ENCODE results near the gene ZNF324B. TPM values are rescaled to one million over a fixed set of nuclear protein-coding genes. Genes with fewer than 3 reads are reported as not detected.

ZNF324B gene
- total and polyA plus RNA-seq, 10 of the 15 experiments (the other 5 are each of a cell fraction or from before 2014, with no cell fraction given), result 0.11 to 12.8 (median 4.0) TPM

DNA sequence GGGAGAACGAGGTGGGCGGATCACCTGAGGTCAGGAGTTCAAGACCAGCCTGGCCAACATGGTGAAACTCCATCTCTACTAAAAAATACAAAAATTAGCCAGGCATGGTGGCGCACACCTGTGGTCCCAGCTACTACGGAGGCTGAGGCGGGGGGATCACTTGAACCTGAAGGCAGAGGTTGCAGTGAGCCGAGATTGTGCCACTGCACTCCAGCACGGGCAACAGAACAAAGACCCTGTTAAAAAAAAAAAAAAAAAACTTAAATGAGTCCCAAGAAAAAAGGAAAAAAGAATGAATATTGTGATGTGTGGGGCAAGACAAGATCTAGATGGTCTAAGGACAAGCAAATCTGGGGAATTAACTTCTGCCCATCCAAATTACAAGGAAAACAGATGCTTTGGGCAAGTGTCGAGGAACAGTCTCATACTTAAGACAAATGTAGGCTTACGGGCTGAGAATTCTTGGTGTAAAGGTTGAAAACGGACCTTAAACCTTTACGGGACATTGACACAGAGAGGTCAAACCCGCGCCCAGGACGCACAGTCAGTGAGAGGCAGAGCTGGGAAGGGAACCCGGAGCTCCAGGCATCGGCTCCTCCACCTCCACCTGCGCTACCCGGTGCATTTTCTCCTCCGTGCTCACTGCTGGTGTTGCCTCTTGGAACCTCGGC is 14.8 kb downstream of the ZNF324B start:
- Histone ChIP-seq H4K20me1 (ENCODE audit: control insufficient read depth, insufficient read depth) (no peaks in the 10 kb centered on the region), H3K27ac (ENCODE audit: control insufficient read depth, insufficient read depth) (no peak overlapping the region), H2AFZ (ENCODE audit: control insufficient read depth, low read depth, low read length) (peak overlapping the region; percentile 97), H3K9ac (ENCODE audit: control insufficient read depth, insufficient read depth, low read length) (no peak overlapping the region; the same call in 1 of the 2 replicates), H3K9me3 (replicated peaks; ENCODE audit: control insufficient read depth, insufficient read depth, low read length) (no peaks in the 10 kb centered on the region), H3K4me1 (ENCODE audit: control insufficient read depth, insufficient read depth, low read length) (peaks cover 14% of the 10 kb centered on the region), H3K79me2 (ENCODE audit: control insufficient read depth, insufficient read depth, low read length) (peaks cover 17% of the 10 kb centered on the region), H3K4me2 (ENCODE audit: control insufficient read depth, insufficient read depth) (peak overlapping the region; percentile 91), H3K27me3 (replicated peaks in 1 of 2; ENCODE audit: control insufficient read depth in 2 of 2, insufficient read depth in 2 of 2, low read length in 1 of 2) (no peaks in the 10 kb centered on the region), H3K36me3 (ENCODE audit: control insufficient read depth in 2 of 2, insufficient read depth in 2 of 2, low read length in 1 of 2) (peaks cover 0 to 2% of the 10 kb centered on the region in 2 experiments; a peak in 2 of 4 replicates), H3K4me3 (peak overlapping the region; percentile 81)
- CTCF ChIA-PET, result interaction anchor here (1.5 kb wide), 1 partner anchor 53 kb away, joined by 5 read pairs; the partner anchor contains the start of gene ZBTB45
- intact Hi-C loops (cut with micrococcal nuclease; ENCODE audit: unreplicated experiment) (loop anchor here (5.0 kb wide), 2 partner anchors 59 to 139 kb away; partner anchors contain the start of genes ZNF584 and ZSCAN22), in situ Hi-C loops (cut with MboI) (no loop called here)
- DNase-seq (ENCODE audit: low read depth, low spot score), result no peak
- TF ChIP-seq, protein P1, sequence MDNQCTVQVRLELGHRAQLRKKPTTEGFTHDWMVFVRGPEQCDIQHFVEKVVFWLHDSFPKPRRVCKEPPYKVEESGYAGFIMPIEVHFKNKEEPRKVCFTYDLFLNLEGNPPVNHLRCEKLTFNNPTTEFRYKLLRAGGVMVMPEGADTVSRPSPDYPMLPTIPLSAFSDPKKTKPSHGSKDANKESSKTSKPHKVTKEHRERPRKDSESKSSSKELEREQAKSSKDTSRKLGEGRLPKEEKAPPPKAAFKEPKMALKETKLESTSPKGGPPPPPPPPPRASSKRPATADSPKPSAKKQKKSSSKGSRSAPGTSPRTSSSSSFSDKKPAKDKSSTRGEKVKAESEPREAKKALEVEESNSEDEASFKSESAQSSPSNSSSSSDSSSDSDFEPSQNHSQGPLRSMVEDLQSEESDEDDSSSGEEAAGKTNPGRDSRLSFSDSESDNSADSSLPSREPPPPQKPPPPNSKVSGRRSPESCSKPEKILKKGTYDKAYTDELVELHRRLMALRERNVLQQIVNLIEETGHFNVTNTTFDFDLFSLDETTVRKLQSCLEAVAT (IDR thresholded peaks at IDR 0.05), result 0 out of 2 replicates have a peak, but pooled peaks have one; percentile 62
- no peak for TF ChIP-seq RB1 (IDR thresholded peaks at IDR 0.05; ENCODE audit: borderline replicate concordance)
- no peak for TF ChIP-seq ZNF24 (IDR thresholded peaks at IDR 0.05)
- 0 out of 4 replicates have a peak, but pooled peaks have one; percentile 21 to 24 for TF ChIP-seq IKZF2 (IDR thresholded peaks at IDR 0.05)
- TF ChIP-seq, protein P2, sequence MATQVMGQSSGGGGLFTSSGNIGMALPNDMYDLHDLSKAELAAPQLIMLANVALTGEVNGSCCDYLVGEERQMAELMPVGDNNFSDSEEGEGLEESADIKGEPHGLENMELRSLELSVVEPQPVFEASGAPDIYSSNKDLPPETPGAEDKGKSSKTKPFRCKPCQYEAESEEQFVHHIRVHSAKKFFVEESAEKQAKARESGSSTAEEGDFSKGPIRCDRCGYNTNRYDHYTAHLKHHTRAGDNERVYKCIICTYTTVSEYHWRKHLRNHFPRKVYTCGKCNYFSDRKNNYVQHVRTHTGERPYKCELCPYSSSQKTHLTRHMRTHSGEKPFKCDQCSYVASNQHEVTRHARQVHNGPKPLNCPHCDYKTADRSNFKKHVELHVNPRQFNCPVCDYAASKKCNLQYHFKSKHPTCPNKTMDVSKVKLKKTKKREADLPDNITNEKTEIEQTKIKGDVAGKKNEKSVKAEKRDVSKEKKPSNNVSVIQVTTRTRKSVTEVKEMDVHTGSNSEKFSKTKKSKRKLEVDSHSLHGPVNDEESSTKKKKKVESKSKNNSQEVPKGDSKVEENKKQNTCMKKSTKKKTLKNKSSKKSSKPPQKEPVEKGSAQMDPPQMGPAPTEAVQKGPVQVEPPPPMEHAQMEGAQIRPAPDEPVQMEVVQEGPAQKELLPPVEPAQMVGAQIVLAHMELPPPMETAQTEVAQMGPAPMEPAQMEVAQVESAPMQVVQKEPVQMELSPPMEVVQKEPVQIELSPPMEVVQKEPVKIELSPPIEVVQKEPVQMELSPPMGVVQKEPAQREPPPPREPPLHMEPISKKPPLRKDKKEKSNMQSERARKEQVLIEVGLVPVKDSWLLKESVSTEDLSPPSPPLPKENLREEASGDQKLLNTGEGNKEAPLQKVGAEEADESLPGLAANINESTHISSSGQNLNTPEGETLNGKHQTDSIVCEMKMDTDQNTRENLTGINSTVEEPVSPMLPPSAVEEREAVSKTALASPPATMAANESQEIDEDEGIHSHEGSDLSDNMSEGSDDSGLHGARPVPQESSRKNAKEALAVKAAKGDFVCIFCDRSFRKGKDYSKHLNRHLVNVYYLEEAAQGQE (IDR thresholded peaks at IDR 0.05; ENCODE audit: low read depth, low read length), result no peak
- RAD21 ChIA-PET (ENCODE audit: unreplicated experiment), result interaction anchor here (1.3 kb wide), 1 partner anchor 58 kb away, joined by 5 read pairs; the partner anchor contains the start of gene ZNF584
- no peak for FAIRE-seq
- WGBS (ENCODE audit: insufficient coverage, insufficient replicate concordance, low lambda C conversion rate, missing lambda C conversion rate), result 34% methylated on average over 20 of the region's 20 CpGs
- SMC1A ChIA-PET (ENCODE audit: uncharacterized antibody, unreplicated experiment), result interaction anchor here (1.0 to 1.5 kb wide), 3 partner anchors 10 to 58 kb away, joined by 3 to 4 read pairs (median 4); partner anchors contain the start of genes ZBTB45, ZNF446 and ZNF584
- BruUV-seq (replicated peaks), result no TSS peak
- peak; percentile 13 for ATAC-seq
- POLR2A ChIA-PET, result interaction anchor here (1.6 to 2.4 kb wide), 3 partner anchors 15 to 57 kb away, joined by 5 to 6 read pairs (median 6); partner anchors contain the start of genes ZNF324B and ZNF584
